Activated CD4-positive, alpha-beta memory T cell treated with anti-CD3 and anti-CD28 coated beads for 36 hours (primary cell): Measurements from ENCODE around the gene GCNT1. TPM values are rescaled to one million over a fixed set of nuclear protein-coding genes. Genes with fewer than 3 reads are reported as not detected.

Experiments
- CTCF ChIA-PET: fragments of 350-600 bp; sonication (Branson Sonifier 250); formaldehyde crosslinking; loops from one replicate; lab custom pipeline; 2021; ENCODE audit warnings: antibody characterized with exemption, inconsistent platforms; lab: Charles Lee
- POLR2A ChIA-PET: fragments of 350-600 bp; sonication (Branson Sonifier 250); formaldehyde crosslinking; loops from one replicate; lab custom pipeline; 2021; ENCODE audit warnings: antibody characterized with exemption; lab: Charles Lee
- DNase-seq: peaks from one replicate; pipeline ENCODE4 v3.0.0-alpha.2; 2020
- H3K27ac Mint-ChIP-seq: one replicate; pipeline ENCODE4 v1.8.0; 2021; ENCODE audit warnings: mixed read lengths
- H3K27me3 Mint-ChIP-seq: one replicate; pipeline ENCODE4 v1.8.0; 2021; ENCODE audit warnings: mixed read lengths
- H3K36me3 Mint-ChIP-seq: one replicate; pipeline ENCODE4 v1.8.0; 2021; ENCODE audit warnings: mixed read lengths
- H3K4me1 Mint-ChIP-seq: one replicate; pipeline ENCODE4 v1.8.0; 2021; ENCODE audit warnings: low read depth, mixed read lengths
- H3K4me3 Mint-ChIP-seq: one replicate; pipeline ENCODE4 v1.8.0; 2021; ENCODE audit warnings: mild to moderate bottlenecking, mixed read lengths
- H3K9me3 Mint-ChIP-seq: one replicate; pipeline ENCODE4 v1.8.0; 2021; ENCODE audit warnings: mixed read lengths
- intact Hi-C: fragments of 100-400 bp; cut with micrococcal nuclease; formaldehyde crosslinking; loops from one replicate; pipeline ENCODE4 v1.15.1; 2023
- total RNA-seq, 2 experiments: library from RNA; stranded (reverse); gene quantifications; one replicate each; pipeline ENCODE4 v1.2.3, GENCODE V29; 2021

The GCNT1 gene
- total RNA-seq, 2 experiments from 2014 or later = 6.7 to 6.9 TPM

- H3K36me3 Mint-ChIP-seq = no peaks in the 10 kb centered on the region
These were observed 86.2 kb downstream of the GCNT1 start for GRCh38 chr9:76545191-76545590.

GRCh38 chr9:76552181-76552580, 93.2 kb downstream of the GCNT1 start:
- Mint-ChIP-seq H3K4me1 (no peaks in the 10 kb centered on the region), H3K9me3 (no peaks in the 10 kb centered on the region), H3K36me3 (no peaks in the 10 kb centered on the region), H3K4me3 (no peak overlapping the region), H3K27ac (no peak overlapping the region), H3K27me3 (peaks cover 2% of the 10 kb centered on the region)
- ChIA-PET POLR2A (no interaction called here), CTCF (no interaction called here)
- intact Hi-C loops = no loop called here
- no peak for DNase-seq

More at GRCh38 chr9:76545191-76545590, 86.2 kb downstream of the GCNT1 start:
- CTCF ChIA-PET = no interaction called here
- peaks cover 2% of the 10 kb centered on the region for H3K27me3 Mint-ChIP-seq
- no peak overlapping the region for H3K4me3 Mint-ChIP-seq
- H3K9me3 Mint-ChIP-seq = no peaks in the 10 kb centered on the region
- intact Hi-C loops = no loop called here
- no peak overlapping the region for H3K27ac Mint-ChIP-seq
- no peaks in the 10 kb centered on the region for H3K4me1 Mint-ChIP-seq
- DNase-seq = no peak
- POLR2A ChIA-PET = no interaction called here

GRCh38 chr9:76552751-76553455, 93.9 kb downstream of the GCNT1 start:
- peaks cover 2% of the 10 kb centered on the region for H3K27me3 Mint-ChIP-seq
- intact Hi-C loops = no loop called here
- DNase-seq = no peak
- no peak overlapping the region for H3K4me3 Mint-ChIP-seq
- POLR2A ChIA-PET = no interaction called here
- CTCF ChIA-PET = no interaction called here
- H3K36me3 Mint-ChIP-seq = no peaks in the 10 kb centered on the region
- H3K27ac Mint-ChIP-seq = no peak overlapping the region
- no peaks in the 10 kb centered on the region for H3K4me1 Mint-ChIP-seq
- no peaks in the 10 kb centered on the region for H3K9me3 Mint-ChIP-seq

- Mint-ChIP-seq H3K27ac (no peak overlapping the region), H3K36me3 (no peaks in the 10 kb centered on the region)
- CTCF ChIA-PET = no interaction called here
These were observed 94.7 kb downstream of the GCNT1 start for GRCh38 chr9:76553680-76554079.

More at GRCh38 chr9:76553680-76554079, 94.7 kb downstream of the GCNT1 start:
- no peaks in the 10 kb centered on the region for H3K4me1 Mint-ChIP-seq
- H3K9me3 Mint-ChIP-seq = no peaks in the 10 kb centered on the region
- no peak for DNase-seq
- intact Hi-C loops = no loop called here
- no peak overlapping the region for H3K4me3 Mint-ChIP-seq
- POLR2A ChIA-PET = no interaction called here
- H3K27me3 Mint-ChIP-seq = peaks cover 2% of the 10 kb centered on the region

Other genes starting within 250 kb of the GCNT1 start
- gene RFK, start 64.8 kb upstream of the GCNT1 start, total RNA-seq = 1 to 10 TPM; 7.4 to 7.7 TPM